Left renal cortex interstitium (tissue), 4 donors: ENCODE results near the gene TOR4A. TPM values are rescaled to one million over a fixed set of nuclear protein-coding genes. Genes with fewer than 3 reads are reported as not detected.

ENCODE experiments used
- DNase-seq, 4 donors: peaks; one replicate each; pipeline ENCODE4 v3.0.0-alpha.2; 2013; ENCODE audit warnings: low read depth in 4 of 4, low spot score in 2 of 4, missing footprints in 1 of 4
- polyA plus RNA-seq, 4 donors: library from polyadenylated mRNA; unstranded; fragments of 120-200 nt; gene quantifications; one replicate each; pipeline ENCODE4 v1.2.1, GENCODE V29; 2013; ENCODE audit not compliant: insufficient read length in 4 of 4

The TOR4A gene
- polyA plus RNA-seq: 1 to 10 TPM; 3.9 to 8.5 (median 6.3) TPM

GRCh38 chr9:137277329-137278041, at the start of gene TOR4A:
Gene TOR4A (plus strand): TSS chr9:137277726. CDS start chr9:137278690, 964 bp downstream.
- DNase-seq: peak in 1 of 4 donors; percentile 61

- no peak for DNase-seq
Measured at GRCh38 chr9:137227853-137228505, 49.5 kb upstream of the TOR4A start.

GRCh38 chr9:137228506-137228967, 49.0 kb upstream of the TOR4A start:
- DNase-seq: no peak

GRCh38 chr9:137228968-137229896, 48.3 kb upstream of the TOR4A start:
- no peak for DNase-seq

GRCh38 chr9:137229903-137230704, 47.4 kb upstream of the TOR4A start:
- DNase-seq: no peak

- no peak for DNase-seq
Measured at GRCh38 chr9:137230705-137231371, 46.7 kb upstream of the TOR4A start, which contains the start of gene SLC34A3. Gene SLC34A3 (plus strand): TSS chr9:137230901. CDS start chr9:137231703, 802 bp downstream.

- no peak for DNase-seq
Measured at GRCh38 chr9:137231372-137232039, 46.0 kb upstream of the TOR4A start.

- DNase-seq: no peak
Measured at GRCh38 chr9:137232101-137232500, 45.4 kb upstream of the TOR4A start.

- no peak for DNase-seq
Measured at GRCh38 chr9:137232510-137232909, 45.0 kb upstream of the TOR4A start.

- no peak for DNase-seq
Measured at GRCh38 chr9:137233143-137233980, 44.2 kb upstream of the TOR4A start.

GRCh38 chr9:137234055-137234697, 43.4 kb upstream of the TOR4A start:
- DNase-seq: no peak

GRCh38 chr9:137234758-137235423, 42.6 kb upstream of the TOR4A start:
- no peak for DNase-seq

GRCh38 chr9:137235424-137236237, 41.9 kb upstream of the TOR4A start:
- no peak for DNase-seq

GRCh38 chr9:137236238-137236935, 41.1 kb upstream of the TOR4A start:
- peak in 1 of 4 donors; percentile 73 for DNase-seq

- no peak for DNase-seq
Measured at GRCh38 chr9:137236936-137237421, 40.5 kb upstream of the TOR4A start.
